Ascending aorta (tissue), 2 donors: ENCODE data around the gene CILP. TPM values are rescaled to one million over a fixed set of nuclear protein-coding genes. Genes with fewer than 3 reads are reported as not detected.
"Not testable (repeated sequence)": the region's sequence is repeated elsewhere in the genome, so short reads cannot be mapped to it uniquely, and the experiment has no call there.

Experiments used
- DNase-seq, 2 donors: peaks; one replicate each; pipeline ENCODE4 v3.0.0-alpha.2; 2019; ENCODE audit warnings: low spot score in 2 of 2
- H3K27ac ChIP-seq, 2 donors: fragments of 200-600 bp; sonication (generic); one replicate each; pipeline ENCODE4 v1.5.1; 2016 to 2017; ENCODE audit warnings: mild to moderate bottlenecking in 1 of 2
- H3K27me3 ChIP-seq: fragments of 200-600 bp; sonication (generic); one replicate; pipeline ENCODE4 v1.5.1; 2017
- H3K36me3 ChIP-seq, 2 donors: fragments of 200-600 bp; sonication (generic); one replicate each; pipeline ENCODE4 v1.5.1; 2016
- H3K4me1 ChIP-seq, 2 donors: fragments of 200-600 bp; sonication (generic); one replicate each; pipeline ENCODE4 v1.5.1; 2016 to 2017; ENCODE audit warnings: mild to moderate bottlenecking in 1 of 2
- H3K4me3 ChIP-seq, 2 donors: fragments of 200-600 bp; sonication (generic); one replicate each; pipeline ENCODE4 v1.5.1; 2016 to 2017; ENCODE audit warnings: mild to moderate bottlenecking in 1 of 2
- H3K9me3 ChIP-seq, 2 donors: fragments of 200-600 bp; sonication (generic); one replicate each; pipeline ENCODE4 v1.5.1; 2016
- CTCF ChIP-seq, 3 experiments: fragments of 200-600 bp in 2 of 3; fragments of 450-650 bp in 1 of 3; sonication (generic) in 2 of 3; IDR thresholded peaks; one replicate each; pipeline ENCODE4 v1.5.1; 2016 to 2019; ENCODE audit warnings: antibody characterized with exemption in 3 of 3, mild to moderate bottlenecking in 1 of 3, moderate library complexity in 1 of 3
- intact Hi-C: fragments of 100-400 bp; cut with DNase I; formaldehyde crosslinking; loops from one replicate; pipeline ENCODE4 v1.15.1; 2023
- total RNA-seq: library from RNA; depleted of rRNA; stranded (reverse); fragments of >200 nt; gene quantifications from one replicate; pipeline ENCODE4 v1.1.0, GENCODE V29; 2016

The CILP gene
- total RNA-seq, 1 donor from 2014 or later: 1.8 TPM

GRCh38 chr15:65192016-65192415 is 19.3 kb downstream of the CILP start:
- Histone ChIP-seq H3K4me3 (no peak overlapping the region), H3K27me3 (no peaks in the 10 kb centered on the region), H3K27ac (no peak overlapping the region), H3K36me3 (no peaks in the 10 kb centered on the region), H3K9me3 (no peaks in the 10 kb centered on the region), H3K4me1 (no peaks in the 10 kb centered on the region)
- no peak for TF ChIP-seq CTCF (IDR thresholded peaks at IDR 0.05)
- intact Hi-C loops: no loop called here
- no peak for DNase-seq

GRCh38 chr15:65189102-65189740 is 22.1 kb downstream of the CILP start:
- no peak for DNase-seq
- intact Hi-C loops: loop anchor here (5.0 kb wide), 1 partner anchor 142 kb away; the partner anchor contains the start of gene SLC51B
- no peaks in the 10 kb centered on the region for H3K9me3 ChIP-seq
- no peaks in the 10 kb centered on the region for H3K36me3 ChIP-seq
- peak in 2 of 3 experiments; percentile 37 to 38 for TF ChIP-seq CTCF (IDR thresholded peaks at IDR 0.05)
- H3K27me3 ChIP-seq: no peaks in the 10 kb centered on the region
- H3K27ac ChIP-seq: no peak overlapping the region
- H3K4me1 ChIP-seq: no peaks in the 10 kb centered on the region
- H3K4me3 ChIP-seq: no peak overlapping the region

- H3K36me3 ChIP-seq, H3K27ac ChIP-seq, H3K4me1 ChIP-seq, H3K27me3 ChIP-seq, DNase-seq, H3K9me3 ChIP-seq, H3K4me3 ChIP-seq: not testable (repeated sequence)
- intact Hi-C loops: loop anchor here (5.0 kb wide), 1 partner anchor 141 kb away; the partner anchor contains the start of gene SLC51B
Observed at GRCh38 chr15:65188472-65188871, 22.8 kb downstream of the CILP start.

- Histone ChIP-seq H3K27ac (peak within 1 kb of the TSS; percentile 94 to 95), H3K9me3 (no peaks in the 10 kb centered on the region), H3K27me3 (no peaks in the 10 kb centered on the region), H3K4me1 (peaks cover 4 to 18% of the 10 kb centered on the region in 2 donors), H3K36me3 (peaks cover 0 to 6% of the 10 kb centered on the region in 2 donors), H3K4me3 (peak within 1 kb of the TSS; percentile 88 to 90)
- intact Hi-C loops: loop anchor here (1.0 to 5.0 kb wide), 5 partner anchors 52 to 153 kb away; partner anchors contain the start of genes PARP16, PDCD7 and SLC51B
- peak; percentile 76 to 96 for DNase-seq
- no peak for TF ChIP-seq CTCF (IDR thresholded peaks at IDR 0.05)
Observed at GRCh38 chr15:65184868-65185717, 26.2 kb downstream of the CILP start, which contains the start of gene CLPX. Gene CLPX (minus strand): TSS chr15:65185342. CDS start chr15:65185153, 189 bp downstream.

GRCh38 chr15:65184305-65184867 is 26.9 kb downstream of the CILP start:
- TF ChIP-seq CTCF (IDR thresholded peaks at IDR 0.05): no peak
- Histone ChIP-seq H3K4me3 (peak overlapping the region; percentile 88 to 90), H3K27me3 (no peaks in the 10 kb centered on the region), H3K9me3 (no peaks in the 10 kb centered on the region), H3K4me1 (peaks cover 4 to 24% of the 10 kb centered on the region in 2 donors), H3K27ac (peak overlapping the region; percentile 94 to 95), H3K36me3 (peaks cover 4 to 12% of the 10 kb centered on the region in 2 donors)
- intact Hi-C loops: loop anchor here (2.0 to 5.0 kb wide), 2 partner anchors 102 to 152 kb away; partner anchors contain the start of gene PARP16
- peak; percentile 16 to 73 for DNase-seq
